ENCODE results near the gene C10orf53.

The C10orf53 gene

GRCh38 chr10:49690698-49691356 lies 11.4 kb downstream of the C10orf53 start:
- peak; percentile 95 for ATAC-seq
- no peak for TF ChIP-seq CREB5 (CRISPR knock-in tag; IDR thresholded peaks at IDR 0.05; ENCODE audit: low read depth)
- 0 out of 2 replicates have a peak, but pooled peaks have one; percentile 21 for TF ChIP-seq TCF4 (CRISPR knock-in tag; IDR thresholded peaks at IDR 0.05; ENCODE audit: borderline replicate concordance)
- no peak for TF ChIP-seq ZNF8 (CRISPR knock-in tag; IDR thresholded peaks at IDR 0.05)

GRCh38 chr10:49691588-49691987 lies 12.1 kb downstream of the C10orf53 start:
- TF ChIP-seq PPARA (CRISPR knock-in tag; IDR thresholded peaks at IDR 0.05; ENCODE audit: borderline replicate concordance) (no peak), ZFP3 (CRISPR knock-in tag; IDR thresholded peaks at IDR 0.05) (no peak), TCF4 (CRISPR knock-in tag; IDR thresholded peaks at IDR 0.05; ENCODE audit: borderline replicate concordance) (no peak), PATZ1 (CRISPR knock-in tag; IDR thresholded peaks at IDR 0.05; ENCODE audit: borderline replicate concordance) (no peak), CSRNP3 (CRISPR knock-in tag; IDR thresholded peaks at IDR 0.05) (no peak), OSR1 (CRISPR knock-in tag; IDR thresholded peaks at IDR 0.05) (no peak), ZNF565 (CRISPR knock-in tag; conservative IDR thresholded peaks at IDR 0.05; ENCODE audit: low read depth) (no peak), ARNTL (CRISPR knock-in tag; IDR thresholded peaks at IDR 0.05; ENCODE audit: borderline replicate concordance, low read depth) (no peak), ISL1 (CRISPR knock-in tag; IDR thresholded peaks at IDR 0.05) (no peak), BACH2 (CRISPR knock-in tag; IDR thresholded peaks at IDR 0.05; ENCODE audit: borderline replicate concordance) (no peak), TOX (CRISPR knock-in tag; IDR thresholded peaks at IDR 0.05; ENCODE audit: borderline replicate concordance) (no peak), POU6F1 (CRISPR knock-in tag; IDR thresholded peaks at IDR 0.05; ENCODE audit: borderline replicate concordance, low read depth) (no peak)
- no peak for ATAC-seq

GRCh38 chr10:49694466-49694865 lies 15.0 kb downstream of the C10orf53 start:
- TF ChIP-seq ZNF8 (CRISPR knock-in tag; IDR thresholded peaks at IDR 0.05) (no peak), ZFP3 (CRISPR knock-in tag; IDR thresholded peaks at IDR 0.05) (no peak), ZFP30 (CRISPR knock-in tag; IDR thresholded peaks at IDR 0.05) (no peak), ZC3H10 (CRISPR knock-in tag; IDR thresholded peaks at IDR 0.05) (no peak), CSRNP3 (CRISPR knock-in tag; IDR thresholded peaks at IDR 0.05) (no peak)
- no peak for ATAC-seq

GRCh38 chr10:49696311-49696710 lies 16.9 kb downstream of the C10orf53 start:
- no peak for ATAC-seq
- TF ChIP-seq POU6F1 (CRISPR knock-in tag; IDR thresholded peaks at IDR 0.05; ENCODE audit: borderline replicate concordance, low read depth) (no peak), PPARA (CRISPR knock-in tag; IDR thresholded peaks at IDR 0.05; ENCODE audit: borderline replicate concordance) (no peak), GLIS3 (CRISPR knock-in tag; IDR thresholded peaks at IDR 0.05) (no peak), BACH2 (CRISPR knock-in tag; IDR thresholded peaks at IDR 0.05; ENCODE audit: borderline replicate concordance) (no peak), ZNF8 (CRISPR knock-in tag; IDR thresholded peaks at IDR 0.05) (no peak), ESRRG (CRISPR knock-in tag; IDR thresholded peaks at IDR 0.05) (no peak), TSHZ2 (CRISPR knock-in tag; IDR thresholded peaks at IDR 0.05) (no peak), ARNTL (CRISPR knock-in tag; IDR thresholded peaks at IDR 0.05; ENCODE audit: borderline replicate concordance, low read depth) (no peak), ZNF70 (CRISPR knock-in tag; IDR thresholded peaks at IDR 0.05) (no peak), OSR1 (CRISPR knock-in tag; IDR thresholded peaks at IDR 0.05) (no peak), ZNF565 (CRISPR knock-in tag; conservative IDR thresholded peaks at IDR 0.05; ENCODE audit: low read depth) (no peak), TCF4 (CRISPR knock-in tag; IDR thresholded peaks at IDR 0.05; ENCODE audit: borderline replicate concordance) (no peak), ZFP30 (CRISPR knock-in tag; IDR thresholded peaks at IDR 0.05) (no peak), ZFP3 (CRISPR knock-in tag; IDR thresholded peaks at IDR 0.05) (no peak), RARB (CRISPR knock-in tag; IDR thresholded peaks at IDR 0.05) (no peak)
